Activated CD4-positive, alpha-beta T cell treated with anti-CD3 and anti-CD28 coated beads, Interleukin-2, amount 50 U/mL, for 16 hours (primary cell): ENCODE results near the gene DDAH2.

Source experiments
- DNase-seq: peaks from one replicate; pipeline ENCODE4 v3.0.0-alpha.2; 2020

DDAH2 gene

DNA sequence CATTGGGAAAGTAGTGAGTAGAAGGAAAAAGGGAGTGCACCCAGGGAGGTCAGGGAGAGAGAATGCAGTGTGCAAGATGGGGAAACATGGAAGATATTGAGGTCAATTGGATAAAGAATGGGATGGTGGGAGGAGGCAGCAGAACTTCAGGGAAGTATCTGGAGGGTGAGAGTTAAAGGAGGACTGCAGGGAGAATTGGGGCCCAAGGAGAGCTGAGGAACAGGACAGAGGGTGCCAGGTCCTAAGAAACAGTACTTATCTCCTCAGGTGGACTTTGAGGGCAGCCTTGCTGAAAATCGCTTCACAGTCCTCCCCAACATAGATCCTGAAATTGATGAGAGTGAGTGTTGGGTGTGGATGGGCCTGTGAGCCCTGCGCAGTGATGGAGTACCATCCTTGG is 29.2 kb upstream of the DDAH2 start:
- DNase-seq, result no peak

DNA sequence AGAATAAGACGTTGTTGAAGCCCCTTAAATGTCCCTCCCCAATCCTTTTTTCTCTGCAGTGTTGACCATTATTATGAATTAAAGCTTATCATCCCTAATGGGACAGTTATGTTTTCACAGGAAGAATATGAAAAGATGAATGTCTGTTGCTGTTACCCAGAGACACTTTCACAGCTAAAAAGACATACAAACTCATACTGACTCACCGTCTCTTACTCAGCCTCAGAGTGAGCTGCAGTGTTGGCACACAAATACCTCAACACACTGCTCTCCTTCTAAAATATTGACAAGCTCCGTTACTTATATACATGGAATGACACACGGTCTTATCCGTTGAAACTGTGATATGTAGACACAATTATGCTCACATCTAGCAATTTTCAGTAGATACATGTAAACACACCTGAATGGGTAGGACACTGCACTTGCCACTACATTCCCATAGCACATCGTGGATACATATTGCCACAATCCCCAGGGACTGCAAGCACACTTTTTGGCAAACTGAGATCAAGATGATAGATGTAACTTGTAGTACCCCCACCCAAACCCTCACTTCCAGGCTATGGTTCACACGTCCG is 23.7 kb upstream of the DDAH2 start:
- no peak for DNase-seq

DNA sequence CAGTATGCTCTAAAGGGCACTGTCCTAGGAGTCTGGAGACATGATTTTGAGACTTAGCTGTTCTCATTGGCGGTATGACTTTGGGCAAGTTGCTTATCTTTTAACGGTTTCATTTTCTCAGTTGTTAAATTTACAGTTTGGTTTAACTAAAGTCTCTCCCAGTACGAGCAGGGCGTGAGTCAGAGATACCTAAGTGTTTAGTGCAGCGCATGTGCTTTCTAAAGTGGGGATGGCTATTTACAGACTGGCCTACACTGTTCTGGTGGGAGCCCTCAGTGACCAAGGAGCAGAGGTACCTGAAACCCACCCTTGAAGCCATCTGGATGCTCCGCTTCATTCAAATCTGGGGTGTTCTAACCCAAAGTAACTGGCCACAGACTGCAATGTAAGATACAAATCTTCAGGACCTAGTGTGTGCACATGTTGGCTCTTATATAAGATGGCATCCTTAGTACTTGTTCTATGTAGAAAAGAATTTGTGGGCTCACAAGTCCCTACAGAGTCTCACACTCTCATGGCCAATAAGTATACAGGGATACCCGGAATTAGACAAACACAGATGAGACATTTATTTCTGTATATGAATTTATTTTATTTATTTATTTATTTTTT is 21.4 kb upstream of the DDAH2 start:
- no peak for DNase-seq

DNA sequence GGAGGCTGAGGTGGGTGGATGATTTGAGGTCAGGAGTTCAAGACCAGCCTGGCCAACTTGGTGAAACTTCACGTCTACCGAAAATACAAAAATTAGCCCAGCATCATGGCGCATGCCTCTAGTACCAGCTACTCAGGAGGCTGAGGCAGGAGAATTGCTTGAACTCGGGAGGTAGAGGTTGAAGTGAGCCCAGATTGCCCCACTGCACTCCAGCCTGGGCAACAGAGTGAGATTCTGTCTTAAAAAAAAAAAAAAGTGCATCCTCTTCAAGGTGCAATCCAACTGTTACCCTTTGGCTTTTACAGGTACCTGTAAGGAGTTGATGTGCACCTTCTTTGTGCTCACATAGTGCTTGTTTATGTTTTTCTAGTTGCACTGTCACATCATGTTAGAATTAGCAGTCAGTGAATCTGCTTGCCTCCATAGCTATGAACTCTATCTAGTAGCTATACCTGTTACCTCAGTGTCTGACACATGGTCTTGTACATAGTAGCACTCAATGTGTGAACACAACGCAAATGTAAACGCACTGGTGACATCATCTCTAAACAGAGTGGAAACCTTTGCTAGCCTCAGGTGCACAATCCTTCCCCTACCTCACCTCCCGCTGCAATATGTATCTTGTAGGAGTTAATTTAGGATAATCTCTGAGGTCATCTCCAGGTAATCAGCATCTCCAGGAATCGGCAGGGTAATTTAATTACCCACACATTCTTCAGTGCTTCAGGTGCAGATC is 20.4 kb upstream of the DDAH2 start:
- DNase-seq, result no peak

DNA sequence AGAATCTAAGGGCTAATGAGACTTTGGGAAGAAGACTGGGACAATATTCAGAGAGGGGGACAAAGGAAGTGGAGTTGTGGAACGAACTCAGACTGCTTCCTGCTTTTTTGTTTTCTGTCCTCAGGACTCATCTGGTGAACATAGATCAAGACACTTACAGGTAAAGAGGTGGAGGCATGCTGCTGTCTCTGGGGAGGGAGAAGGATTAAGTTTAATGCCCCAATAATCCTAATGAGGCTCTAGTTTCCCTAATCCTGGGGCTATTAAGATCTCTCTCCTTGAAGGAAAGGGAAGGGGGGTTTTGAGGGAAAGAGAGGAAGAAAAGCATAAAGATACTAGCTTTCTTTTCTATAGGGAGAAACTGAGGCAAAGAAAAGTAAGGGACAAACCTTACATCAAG is 15.3 kb upstream of the DDAH2 start:
- DNase-seq, result no peak

DNA sequence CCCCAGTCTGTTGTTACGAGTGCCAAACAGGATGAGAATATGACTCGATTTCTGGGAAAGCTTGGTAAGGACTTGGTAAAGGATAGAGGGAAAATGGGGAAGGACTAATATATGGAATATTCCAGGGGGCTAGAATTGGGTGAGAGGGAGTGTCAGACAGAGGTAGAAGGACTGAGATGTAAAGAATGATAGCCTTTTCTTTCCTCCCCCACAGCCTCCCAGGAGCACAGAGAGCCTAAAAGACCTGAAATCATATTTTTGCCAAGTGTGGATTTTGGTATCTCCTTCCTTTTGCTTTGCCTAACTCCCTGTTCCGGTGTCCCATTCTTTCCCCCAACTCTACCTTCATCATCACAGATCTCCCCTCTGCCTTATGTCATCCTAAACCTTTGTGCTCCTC is 13.8 kb upstream of the DDAH2 start:
- DNase-seq, result no peak

DNA sequence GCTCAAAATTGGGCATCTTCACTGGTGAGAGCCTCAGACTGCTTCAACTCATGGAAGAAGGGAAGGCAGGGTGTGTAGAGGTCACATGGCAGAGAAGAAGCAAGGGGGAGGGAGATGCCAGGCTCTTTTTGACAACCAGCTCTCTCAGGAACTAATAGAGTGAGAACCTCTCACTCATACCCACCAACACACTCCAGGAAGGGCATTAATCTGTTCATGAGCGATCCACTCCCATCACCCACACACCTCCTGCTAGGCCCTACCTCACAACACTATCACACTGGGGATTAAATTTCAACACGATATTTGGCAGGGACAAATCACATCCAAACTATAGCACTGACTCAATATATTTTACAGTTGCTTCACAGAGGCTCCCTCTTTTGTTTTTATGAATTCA is 12.7 kb upstream of the DDAH2 start:
- DNase-seq, result no peak

DNA sequence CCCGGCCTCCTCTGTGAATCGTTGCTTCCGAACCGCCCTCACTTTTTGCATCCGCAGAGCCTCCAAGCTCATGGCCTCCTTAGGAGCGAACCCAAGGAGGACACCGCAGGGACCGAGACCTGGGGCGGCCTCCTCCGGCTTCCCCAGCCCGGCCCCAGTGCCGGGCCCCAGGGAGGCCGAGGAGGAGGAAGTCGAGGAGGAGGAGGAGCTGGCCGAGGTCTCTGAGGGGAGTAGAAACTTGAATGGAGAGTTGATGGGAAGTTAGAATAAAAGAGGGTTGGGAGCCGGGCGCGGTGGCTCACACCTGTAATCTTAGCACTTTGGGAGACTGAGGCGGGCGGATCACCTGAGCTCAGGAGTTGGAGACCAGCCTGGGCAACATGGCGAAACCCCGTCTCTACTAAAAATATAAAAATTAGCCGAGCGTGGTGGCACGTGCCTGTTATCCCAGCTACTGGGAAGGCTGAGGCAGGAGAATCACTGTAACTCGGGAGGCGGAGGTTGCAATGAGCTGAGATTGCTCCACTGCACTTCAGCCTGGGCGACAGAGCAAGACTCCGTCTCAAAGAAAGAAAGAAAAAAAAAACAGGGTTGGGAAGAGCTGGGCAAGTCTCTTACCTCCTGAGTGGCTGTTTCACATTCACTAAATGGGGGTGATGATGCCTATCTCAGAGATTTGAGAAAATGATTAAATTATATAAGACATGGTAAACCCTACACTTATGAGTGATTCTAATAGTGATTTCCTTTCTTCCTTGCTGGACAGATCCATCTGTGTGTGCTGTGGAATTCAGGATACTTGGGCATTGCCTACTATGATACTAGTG is 11.5 kb upstream of the DDAH2 start:
- DNase-seq, result peak; percentile 37

DNA sequence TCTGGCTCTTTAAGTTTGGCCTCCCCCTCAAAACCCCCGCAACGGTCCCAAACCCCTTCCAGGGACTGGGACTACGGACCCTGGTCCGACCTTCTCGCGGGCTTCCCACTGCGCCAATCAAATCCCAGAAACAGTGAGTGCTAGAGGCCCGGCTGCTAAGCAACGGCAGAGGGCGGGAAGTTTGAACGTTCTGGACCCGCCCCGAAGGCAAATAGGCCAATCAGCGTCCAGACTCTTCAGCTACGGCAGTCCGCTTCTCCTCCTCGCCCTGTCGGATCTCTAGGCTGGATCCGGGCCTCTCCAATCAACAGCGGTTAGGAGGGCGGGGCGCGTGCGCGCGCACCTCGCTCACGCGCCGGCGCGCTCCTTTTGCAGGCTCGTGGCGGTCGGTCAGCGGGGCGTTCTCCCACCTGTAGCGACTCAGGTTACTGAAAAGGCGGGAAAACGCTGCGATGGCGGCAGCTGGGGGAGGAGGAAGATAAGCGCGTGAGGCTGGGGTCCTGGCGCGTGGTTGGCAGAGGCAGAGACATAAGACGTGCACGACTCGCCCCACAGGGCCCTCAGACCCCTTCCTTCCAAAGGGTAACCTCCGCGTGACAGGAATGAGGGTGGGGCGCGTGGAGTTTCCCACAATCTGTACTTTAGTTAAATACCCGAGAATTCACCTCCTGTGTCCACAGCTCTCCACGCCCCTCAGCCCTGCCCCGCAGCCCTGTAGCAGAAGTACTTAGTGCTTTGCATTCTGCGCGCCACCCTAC is 10.7 kb upstream of the DDAH2 start, which contains the start of gene MSH5:
MSH5 (plus strand) TSS at position 367 of the 758 bp plus-strand sequence. CDS start 462 bp downstream, outside the sequence.
- DNase-seq, result peak; percentile 100

DNA sequence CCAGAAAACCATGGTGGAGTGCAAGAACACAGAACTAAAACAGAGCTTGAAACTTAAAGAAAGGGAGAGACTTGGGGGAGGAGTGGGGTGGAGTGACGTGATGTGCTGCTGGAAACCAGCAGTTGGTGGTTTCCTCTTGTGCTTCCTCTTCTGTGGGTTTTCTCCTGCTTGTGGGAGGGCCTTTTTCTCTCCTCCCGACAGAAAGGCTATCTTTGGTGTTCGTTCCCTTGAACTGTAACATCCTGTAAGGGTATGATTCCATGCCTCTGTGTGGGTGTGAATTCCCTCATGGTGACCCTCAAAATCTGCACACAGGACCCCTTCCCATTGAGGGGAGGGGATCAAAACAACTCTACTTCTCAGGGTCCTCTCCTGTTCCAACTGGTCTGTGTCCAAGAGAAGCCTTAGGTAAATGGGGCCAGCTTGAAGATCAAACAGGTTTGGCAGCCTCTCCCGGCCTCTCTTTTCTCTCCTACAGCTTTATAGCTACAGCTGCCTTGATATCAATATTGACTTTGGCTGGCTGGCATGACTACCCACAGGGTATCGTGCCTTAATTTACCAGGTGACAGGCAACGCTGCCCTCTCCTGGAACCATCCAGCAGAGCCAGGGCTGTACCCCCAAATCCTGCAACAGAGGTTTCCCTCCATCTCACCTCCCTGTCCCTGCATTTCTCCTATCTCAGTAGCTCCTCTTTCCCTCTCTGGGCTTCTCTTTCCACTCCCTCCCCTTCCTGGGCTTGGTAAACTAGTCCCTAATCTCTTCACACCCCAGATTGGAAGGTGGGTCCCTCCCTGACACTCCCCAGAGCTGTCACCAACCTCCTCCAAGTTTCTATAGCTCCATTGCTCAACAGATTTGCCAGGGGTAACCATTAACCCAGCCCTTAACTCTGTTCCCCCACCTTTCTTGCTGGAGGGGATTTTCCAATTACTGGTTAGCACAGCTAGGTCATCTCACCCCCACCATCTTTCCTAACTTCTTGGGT is 9.2 kb upstream of the DDAH2 start:
- peak; percentile 90 for DNase-seq

DNA sequence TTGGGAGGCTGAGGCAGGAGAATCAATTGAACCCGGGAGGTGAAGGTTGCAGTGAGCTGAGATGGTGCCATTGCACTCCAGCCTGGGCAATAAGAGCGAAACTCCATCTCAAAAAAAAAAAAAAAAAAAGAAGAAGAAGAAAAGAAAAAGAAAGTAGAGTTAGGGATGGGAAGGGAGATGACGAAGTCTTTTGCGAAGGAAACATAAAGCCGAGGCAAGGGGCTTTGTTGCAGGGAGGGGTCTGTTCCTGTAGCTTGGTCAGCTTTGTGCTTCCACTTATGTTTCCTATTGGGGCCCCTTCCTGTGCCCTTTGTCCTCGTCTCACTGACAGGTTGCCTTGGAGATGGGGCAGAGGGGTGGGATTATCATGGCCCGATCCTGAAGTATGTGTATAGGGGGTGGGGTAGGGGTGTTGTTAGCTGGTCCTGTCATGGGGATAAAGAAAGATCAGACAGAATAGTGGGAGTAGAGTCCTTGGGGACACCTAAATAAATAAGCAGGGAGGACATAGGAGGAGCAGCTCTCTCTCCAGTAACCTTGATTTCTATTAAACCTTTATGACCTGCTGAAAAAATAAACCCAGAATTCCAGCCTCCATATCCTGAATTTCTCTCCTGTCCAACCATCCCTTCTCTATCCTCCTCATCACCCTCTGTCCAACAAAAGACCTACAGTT is 8.4 kb upstream of the DDAH2 start:
- peak; percentile 31 for DNase-seq

DNA sequence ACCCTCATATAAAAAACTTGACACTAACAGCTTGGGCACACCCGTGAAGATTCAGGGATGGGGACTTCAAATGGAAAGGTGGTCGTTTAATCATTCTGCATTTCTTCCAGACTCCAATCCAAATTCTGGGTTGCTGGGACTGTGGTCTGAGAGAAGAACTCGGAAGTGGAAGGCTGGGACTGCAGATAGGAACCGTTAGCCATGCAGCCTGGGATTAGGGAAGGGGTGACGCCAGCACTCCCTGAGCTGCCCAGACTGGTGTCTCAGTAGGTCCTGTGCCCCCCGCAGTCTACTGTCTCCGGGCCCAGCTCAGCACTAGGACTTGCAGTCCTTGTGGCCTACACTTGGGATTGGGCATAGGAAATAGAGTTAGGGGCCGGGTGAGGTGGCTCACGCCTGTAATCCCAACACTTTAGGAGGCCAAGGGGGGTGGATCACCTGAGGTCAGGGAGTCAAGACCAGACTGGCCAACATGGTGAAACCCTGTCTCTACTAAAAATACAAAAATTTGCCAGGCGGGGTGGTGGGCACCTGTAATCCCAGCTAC is 7.7 kb upstream of the DDAH2 start:
- DNase-seq, result no peak

DNA sequence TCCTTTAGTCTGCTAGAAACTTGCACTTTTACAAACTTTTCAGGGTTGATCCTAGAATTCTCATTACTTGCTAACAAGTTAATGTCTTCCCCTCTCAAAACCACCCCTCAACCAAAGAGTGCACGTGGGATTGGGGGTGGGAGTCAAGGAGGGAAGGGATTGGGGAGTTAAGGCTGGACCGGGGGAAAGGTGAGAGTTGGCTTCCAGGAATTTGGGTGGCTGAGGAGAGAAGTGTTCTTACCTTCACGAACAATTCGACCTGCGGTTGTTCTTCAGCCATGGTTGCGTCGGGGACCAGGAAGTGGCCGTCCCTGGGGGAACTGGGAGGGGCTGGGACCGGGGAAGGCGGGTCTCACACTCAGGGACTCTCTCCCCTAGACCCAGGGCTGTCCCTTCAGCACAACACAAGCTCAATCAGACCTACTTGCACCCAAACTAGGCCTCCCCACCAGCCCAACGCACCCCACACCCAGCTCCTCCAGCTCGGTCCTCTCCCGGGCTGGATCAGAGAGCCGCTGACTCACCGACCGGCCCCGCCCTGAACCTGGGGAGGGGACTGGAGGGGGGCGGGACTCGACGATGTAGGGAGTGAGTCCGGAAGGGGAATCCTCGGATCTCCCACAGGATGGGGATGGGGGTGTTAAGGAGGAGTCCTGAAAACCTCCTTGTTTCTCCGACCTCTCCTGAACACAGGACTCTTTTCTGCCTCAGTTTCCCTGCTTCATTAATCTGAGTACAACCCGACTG is 7.1 kb upstream of the DDAH2 start, which contains the start of gene CLIC1:
CLIC1 (minus strand) TSS at position 510 of the 747 bp plus-strand sequence; CDS start at position 280, 230 bp downstream.
- peak; percentile 88 for DNase-seq

DNA sequence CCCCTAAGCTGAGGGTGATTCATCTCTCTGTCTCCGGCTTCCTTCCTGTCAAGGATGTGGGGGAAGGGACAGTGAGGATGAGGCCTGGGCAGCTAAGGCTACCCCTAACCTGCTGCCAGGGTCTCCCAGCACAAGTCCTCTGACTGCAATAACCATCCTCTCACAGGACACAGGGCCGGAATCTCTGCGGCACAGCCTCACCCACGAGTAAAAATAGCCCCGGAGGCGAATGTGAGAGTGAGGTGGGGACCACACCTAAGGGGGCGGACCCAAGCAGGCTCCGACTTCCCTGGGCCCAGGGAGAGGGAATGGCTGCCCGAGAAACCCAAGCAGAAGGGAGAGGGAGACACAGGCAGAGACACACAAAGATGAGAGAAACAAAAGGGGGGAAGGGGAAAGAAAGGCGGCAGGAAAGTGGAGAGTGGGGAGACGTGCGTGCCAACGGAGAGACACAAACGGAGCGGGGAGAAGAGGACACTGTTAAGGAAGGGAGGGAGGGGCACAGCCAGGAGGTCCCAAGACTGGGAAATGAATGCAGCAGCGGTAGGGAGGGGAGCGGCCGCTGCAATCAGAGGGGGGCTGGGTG is 5.8 kb upstream of the DDAH2 start:
- peak; percentile 84 for DNase-seq

DNA sequence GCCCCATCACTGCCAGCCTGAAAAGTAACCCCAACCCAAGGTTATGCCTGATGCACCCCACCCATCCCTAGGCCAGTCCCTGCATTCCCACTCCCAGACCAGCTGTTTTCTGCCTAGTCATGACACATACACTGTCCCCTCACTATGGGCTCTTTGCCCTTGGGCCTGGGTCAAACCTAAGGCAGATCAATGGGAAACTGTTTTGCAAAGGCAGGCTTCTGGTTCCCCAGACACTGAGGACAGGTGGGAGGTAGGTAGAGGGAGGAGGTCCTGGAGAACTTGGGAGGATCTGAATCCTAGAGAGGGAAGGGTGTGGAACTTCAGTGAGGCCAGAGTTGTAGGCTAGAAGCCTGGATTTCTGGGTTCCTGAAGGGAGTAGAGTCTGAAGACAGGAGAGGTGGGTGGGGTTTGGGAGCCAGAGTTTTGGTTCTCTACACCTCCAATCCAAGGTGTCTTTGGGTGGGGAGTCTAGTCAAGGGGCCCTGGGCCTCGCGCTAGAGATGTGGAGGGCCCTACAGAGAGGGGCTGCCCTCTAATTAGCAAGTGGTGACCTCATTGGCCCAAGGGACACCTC is 5.2 kb upstream of the DDAH2 start:
- no peak for DNase-seq

DNA sequence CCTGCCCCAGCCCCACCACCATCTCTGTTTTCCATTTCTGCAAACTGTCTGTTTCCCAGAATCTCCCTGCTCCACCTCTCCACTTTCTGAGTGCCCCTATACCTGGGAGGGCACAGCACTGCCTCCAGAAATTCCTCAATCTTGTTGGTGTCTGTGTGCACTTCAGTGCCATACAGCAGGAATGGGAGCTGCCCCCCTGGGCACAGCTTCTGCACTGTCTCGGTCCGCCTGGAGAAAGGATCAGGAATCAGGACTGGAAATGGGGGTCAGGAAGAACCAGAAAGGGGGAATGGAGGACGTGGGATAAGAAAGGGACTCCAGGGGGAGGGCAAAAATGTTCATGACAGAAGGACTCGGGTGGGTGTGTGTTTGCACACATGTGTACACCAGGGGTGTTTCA is 4.6 kb upstream of the DDAH2 start:
- no peak for DNase-seq

DNA sequence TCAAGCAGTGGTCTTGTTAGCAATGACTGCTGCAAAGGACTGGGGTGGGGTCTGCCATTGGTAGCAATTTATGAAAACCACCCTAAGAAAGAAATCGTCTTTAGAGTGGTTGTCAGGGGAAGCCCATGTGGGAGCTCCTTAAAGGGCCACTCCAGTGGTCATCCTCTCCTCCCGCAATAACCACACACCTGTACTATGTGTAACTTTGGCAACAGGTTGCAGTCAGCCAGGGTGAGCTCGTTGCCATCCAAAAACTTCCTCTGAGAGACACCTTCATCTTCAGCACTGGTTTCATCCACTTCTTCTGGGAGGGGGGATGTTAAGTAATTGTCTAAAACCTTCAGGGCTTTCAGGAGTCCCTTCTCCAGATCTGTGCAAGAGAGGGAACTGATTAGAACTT is 2.9 kb upstream of the DDAH2 start:
- no peak for DNase-seq

DNA sequence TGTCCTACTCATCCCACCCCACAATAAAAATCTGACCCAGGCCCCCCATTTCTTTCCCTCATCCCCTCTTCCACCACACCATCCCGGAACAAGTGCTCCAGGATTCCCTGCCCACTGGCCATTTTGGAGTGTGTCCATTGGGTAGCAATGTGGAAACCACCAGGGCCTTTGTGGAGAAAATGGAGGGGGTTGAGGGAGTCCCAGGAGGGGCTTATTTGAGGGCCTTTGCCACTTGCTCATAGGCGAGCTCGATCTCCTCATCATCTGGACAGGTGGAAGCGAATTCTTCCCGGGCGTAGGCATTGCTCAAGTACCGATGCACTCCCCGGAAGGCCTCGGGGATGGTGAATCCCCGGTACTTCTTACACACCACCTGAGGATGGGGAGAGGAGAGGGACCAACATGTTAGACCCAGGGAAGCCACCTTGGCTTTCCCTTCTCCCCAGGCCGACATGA is 1.6 kb upstream of the DDAH2 start:
- DNase-seq, result no peak
